ENCODE measurements around the gene DIDO1. TPM values are rescaled to one million over a fixed set of nuclear protein-coding genes. Genes with fewer than 3 reads are reported as not detected.

Gene DIDO1
- total RNA-seq, 4 donors from 2014 or later = 68.3 to 135 (median 88.0) TPM

DNA sequence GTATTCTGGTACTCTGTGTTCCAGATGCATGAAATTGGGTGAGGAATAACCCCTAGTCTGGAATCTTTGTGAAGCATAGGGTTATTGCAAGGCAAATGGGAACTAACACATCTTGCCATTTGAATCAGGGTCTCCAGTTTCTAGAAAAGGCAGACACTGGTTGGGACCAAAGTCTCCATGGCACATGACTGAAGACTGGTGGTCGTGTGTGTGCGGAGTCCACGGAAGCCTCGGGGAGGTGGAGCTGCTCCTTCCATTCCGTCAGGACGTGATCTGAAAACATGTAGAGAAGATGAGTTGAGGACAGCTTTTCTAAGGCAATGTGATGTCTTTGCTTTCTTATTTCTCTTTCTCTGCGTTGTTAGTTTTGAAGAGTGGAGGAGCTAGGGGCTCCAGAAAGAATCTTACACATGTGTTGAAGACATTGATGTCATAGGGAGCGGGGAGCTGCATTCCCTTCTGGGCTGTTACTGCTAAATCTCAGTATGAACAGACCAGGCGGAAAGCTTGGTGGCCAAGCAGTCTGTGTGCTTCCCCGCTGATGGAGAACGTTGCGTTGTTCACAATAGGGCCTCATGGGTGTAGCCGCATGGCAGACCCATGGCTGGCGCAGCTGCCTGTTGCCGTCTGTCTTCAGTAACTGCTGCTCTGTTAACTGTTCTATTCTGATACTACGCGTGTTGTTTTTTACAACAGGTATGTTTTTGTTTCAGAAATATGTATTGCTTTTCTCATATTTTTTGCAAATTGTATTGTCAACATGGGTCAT is 21.4 kb upstream of the DIDO1 start:
- TF ChIP-seq POLR2A (IDR thresholded peaks at IDR 0.05) = no peak
- TF ChIP-seq POLR2AphosphoS5 (IDR thresholded peaks at IDR 0.05) = no peak
- no peak for TF ChIP-seq EP300 (IDR thresholded peaks at IDR 0.05; ENCODE audit: low read depth)
- TF ChIP-seq, protein P1, sequence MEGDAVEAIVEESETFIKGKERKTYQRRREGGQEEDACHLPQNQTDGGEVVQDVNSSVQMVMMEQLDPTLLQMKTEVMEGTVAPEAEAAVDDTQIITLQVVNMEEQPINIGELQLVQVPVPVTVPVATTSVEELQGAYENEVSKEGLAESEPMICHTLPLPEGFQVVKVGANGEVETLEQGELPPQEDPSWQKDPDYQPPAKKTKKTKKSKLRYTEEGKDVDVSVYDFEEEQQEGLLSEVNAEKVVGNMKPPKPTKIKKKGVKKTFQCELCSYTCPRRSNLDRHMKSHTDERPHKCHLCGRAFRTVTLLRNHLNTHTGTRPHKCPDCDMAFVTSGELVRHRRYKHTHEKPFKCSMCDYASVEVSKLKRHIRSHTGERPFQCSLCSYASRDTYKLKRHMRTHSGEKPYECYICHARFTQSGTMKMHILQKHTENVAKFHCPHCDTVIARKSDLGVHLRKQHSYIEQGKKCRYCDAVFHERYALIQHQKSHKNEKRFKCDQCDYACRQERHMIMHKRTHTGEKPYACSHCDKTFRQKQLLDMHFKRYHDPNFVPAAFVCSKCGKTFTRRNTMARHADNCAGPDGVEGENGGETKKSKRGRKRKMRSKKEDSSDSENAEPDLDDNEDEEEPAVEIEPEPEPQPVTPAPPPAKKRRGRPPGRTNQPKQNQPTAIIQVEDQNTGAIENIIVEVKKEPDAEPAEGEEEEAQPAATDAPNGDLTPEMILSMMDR (IDR thresholded peaks at IDR 0.05) = no peak
- Histone ChIP-seq H3K9me3 (no peaks in the 10 kb centered on the region), H3K36me3 (peaks cover 0 to 39% (median 20%) of the 10 kb centered on the region in 4 donors), H3K4me1 (peaks cover 8 to 11% (median 11%) of the 10 kb centered on the region in 4 donors), H3K27me3 (no peaks in the 10 kb centered on the region), H3K4me3 (no peak overlapping the region), H3K27ac (no peak overlapping the region)
- WGBS, 2 donors (ENCODE audit: low coverage in 1 of 2) = 87 to 96% methylated on average over 12 to 17 of the region's 17 CpGs
- in situ Hi-C loops (cut with MboI; ENCODE audit: low pct_ligation_motif_present in 1 of 4, low pct_unique_long_range_greater_than_20kb in 1 of 4, low sequenced_read_pairs in 3 of 4) (no loop called here), intact Hi-C loops (cut with DNase I; ENCODE audit: low total_unique reads) (no loop called here)
- DNase-seq = no peak

DNA sequence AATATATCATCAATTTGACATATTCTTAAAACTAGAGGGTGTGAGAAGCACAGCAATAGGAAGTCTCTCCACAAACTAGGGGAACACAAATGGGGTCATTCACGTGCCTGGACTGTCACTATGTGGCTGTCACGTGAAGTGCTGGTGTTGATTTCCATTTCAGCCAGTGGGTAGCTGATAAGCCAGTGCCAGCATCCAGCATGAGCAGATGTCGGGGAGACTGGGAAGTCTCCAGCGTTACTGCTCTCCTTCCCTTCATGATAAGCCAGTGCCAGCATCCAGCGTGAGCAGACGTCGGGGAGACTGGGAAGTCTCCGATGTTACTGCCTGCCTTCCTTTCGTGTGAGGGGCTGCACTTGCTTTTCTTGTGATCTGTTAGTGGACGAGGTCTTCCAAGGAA is 20.6 kb upstream of the DIDO1 start:
- 80% methylated on average over 4 to 10 of the region's 10 CpGs for WGBS, 2 donors (ENCODE audit: low coverage in 1 of 2)

DNA sequence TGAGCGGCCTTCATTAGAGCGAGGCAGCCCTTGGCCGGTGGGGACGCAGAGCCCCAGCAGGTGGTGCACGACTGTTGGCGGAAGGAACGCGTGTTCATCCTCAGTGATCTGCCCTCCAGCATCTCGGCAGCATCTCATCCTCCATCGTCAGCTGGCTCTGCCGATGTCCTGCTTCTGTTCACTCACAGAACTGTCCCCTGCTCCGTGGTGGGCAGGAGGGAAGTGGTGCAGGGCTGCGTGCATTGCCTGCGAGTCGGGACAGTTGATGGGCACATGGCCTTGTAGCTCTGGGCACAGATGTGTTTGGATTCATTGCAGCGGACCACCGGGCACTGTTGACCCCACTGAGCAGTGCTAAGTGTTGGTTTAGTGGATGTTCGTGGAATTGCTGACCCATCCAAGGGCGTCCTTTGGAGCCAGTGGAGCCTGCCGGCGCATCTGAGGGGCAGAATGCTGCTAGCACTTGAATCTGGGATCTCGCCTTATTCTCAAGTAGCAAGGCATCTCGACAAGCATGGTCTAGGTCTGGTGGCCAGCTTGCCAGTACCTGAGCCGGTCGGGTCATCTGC is 19.6 kb upstream of the DIDO1 start:
- Histone ChIP-seq H3K9me3 (no peaks in the 10 kb centered on the region), H3K27ac (no peak overlapping the region), H3K27me3 (no peaks in the 10 kb centered on the region), H3K4me1 (peaks cover 0 to 4% (median 2%) of the 10 kb centered on the region in 4 donors), H3K4me3 (no peak overlapping the region), H3K36me3 (peaks cover 0 to 43% (median 21%) of the 10 kb centered on the region in 4 donors)
- in situ Hi-C loops (cut with MboI; ENCODE audit: low pct_ligation_motif_present in 1 of 4, low pct_unique_long_range_greater_than_20kb in 1 of 4, low sequenced_read_pairs in 3 of 4) (no loop called here), intact Hi-C loops (cut with DNase I; ENCODE audit: low total_unique reads) (no loop called here)
- 97% methylated on average over 25 of the region's 25 CpGs; no CpG with 5 or more reads in 1 of the 2 donors for WGBS, 2 donors (ENCODE audit: low coverage in 1 of 2)
- no peak for DNase-seq
- TF ChIP-seq EP300 (IDR thresholded peaks at IDR 0.05; ENCODE audit: low read depth) (no peak), POLR2A (IDR thresholded peaks at IDR 0.05) (no peak), POLR2AphosphoS5 (IDR thresholded peaks at IDR 0.05) (no peak)
- TF ChIP-seq, protein P1 (IDR thresholded peaks at IDR 0.05) = no peak

More for the DNA sequence above, 20.6 kb upstream of the DIDO1 start:
- in situ Hi-C loops (cut with MboI; ENCODE audit: low pct_ligation_motif_present in 1 of 4, low pct_unique_long_range_greater_than_20kb in 1 of 4, low sequenced_read_pairs in 3 of 4) = no loop called here
- peaks cover 0 to 3% (median 3%) of the 10 kb centered on the region in 4 donors for H3K4me1 ChIP-seq
- H3K4me3 ChIP-seq = no peak overlapping the region
- H3K27ac ChIP-seq = no peak overlapping the region
- no peak for DNase-seq
- H3K9me3 ChIP-seq = no peaks in the 10 kb centered on the region
- intact Hi-C loops (cut with DNase I; ENCODE audit: low total_unique reads) = no loop called here
- H3K27me3 ChIP-seq = no peaks in the 10 kb centered on the region
- H3K36me3 ChIP-seq = peaks cover 0 to 43% (median 21%) of the 10 kb centered on the region in 4 donors
- TF ChIP-seq EP300 (IDR thresholded peaks at IDR 0.05; ENCODE audit: low read depth) = no peak
- TF ChIP-seq POLR2AphosphoS5 (IDR thresholded peaks at IDR 0.05) = no peak

DNA sequence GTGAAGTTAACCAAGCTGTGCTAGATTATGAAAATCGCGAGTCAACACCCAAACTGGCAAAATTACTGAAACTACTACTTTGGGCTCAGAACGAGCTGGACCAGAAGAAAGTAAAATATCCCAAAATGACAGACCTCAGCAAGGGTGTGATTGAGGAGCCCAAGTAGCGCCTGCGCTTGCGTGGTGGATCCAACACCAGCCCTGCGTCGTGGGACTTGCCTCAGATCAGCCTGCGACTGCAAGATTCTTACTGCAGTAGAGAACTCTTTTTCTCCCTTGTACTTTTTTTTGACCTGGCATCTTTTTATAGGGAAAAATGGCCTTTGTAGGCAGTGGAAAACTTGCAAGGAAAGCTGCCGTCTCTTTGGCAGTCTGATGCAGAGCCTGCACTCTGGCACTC is 18.4 kb upstream of the DIDO1 start:
- intact Hi-C loops (cut with DNase I; ENCODE audit: low total_unique reads) (no loop called here), in situ Hi-C loops (cut with MboI; ENCODE audit: low pct_ligation_motif_present in 1 of 4, low pct_unique_long_range_greater_than_20kb in 1 of 4, low sequenced_read_pairs in 3 of 4) (no loop called here)
- TF ChIP-seq EP300 (IDR thresholded peaks at IDR 0.05; ENCODE audit: low read depth) = no peak
- TF ChIP-seq, protein P1 (IDR thresholded peaks at IDR 0.05) = no peak
- TF ChIP-seq POLR2A (IDR thresholded peaks at IDR 0.05) = no peak
- TF ChIP-seq POLR2AphosphoS5 (IDR thresholded peaks at IDR 0.05) = no peak
- H3K36me3 ChIP-seq = peaks cover 0 to 43% (median 21%) of the 10 kb centered on the region in 4 donors
- no peaks in the 10 kb centered on the region for H3K27me3 ChIP-seq
- H3K4me1 ChIP-seq = peaks cover 2 to 15% (median 8%) of the 10 kb centered on the region in 4 donors
- no peaks in the 10 kb centered on the region for H3K9me3 ChIP-seq
- WGBS, 2 donors (ENCODE audit: low coverage in 1 of 2) = 92 to 100% methylated on average over 7 to 10 of the region's 10 CpGs
- H3K4me3 ChIP-seq = no peak overlapping the region
- no peak for DNase-seq
- H3K27ac ChIP-seq = no peak overlapping the region
